Measurements from ENCODE around the gene ABCA6. TPM values are rescaled to one million over a fixed set of nuclear protein-coding genes. Genes with fewer than 3 reads are reported as not detected.
A peak's percentile ranks its signal among the peaks of the same experiment; 100 is the strongest.

The ABCA6 gene
- total and polyA plus RNA-seq, 2 of the 13 experiments (the other 11 are each of a cell fraction or from before 2014, with no cell fraction given) = 0.05 to 0.11 TPM

GRCh38 chr17:69143683-69144231 lies 2.1 kb upstream of the ABCA6 start:
- no peak overlapping the region for H3K4me3 ChIP-seq (replicated peaks in 1 of 3; ENCODE audit: insufficient read depth in 1 of 3, low read depth in 2 of 3, low read length in 3 of 3)
- H3K9ac ChIP-seq (ENCODE audit: insufficient read depth, low read depth, low read length) = no peak overlapping the region
- H3K79me2 ChIP-seq (ENCODE audit: insufficient read depth, low read length) = no peaks in the 10 kb centered on the region
- BruUV-seq (replicated peaks) = no TSS peak
- H4K20me1 ChIP-seq (ENCODE audit: insufficient read depth, low read length) = no peaks in the 10 kb centered on the region
- no peaks in the 10 kb centered on the region for H3K36me3 ChIP-seq (replicated peaks in 1 of 2; ENCODE audit: control insufficient read depth in 1 of 2, insufficient read depth in 2 of 2, low read length in 2 of 2)
- H3K9me3 ChIP-seq (ENCODE audit: low read length) = no peaks in the 10 kb centered on the region
- no peaks in the 10 kb centered on the region for H3K27me3 ChIP-seq (ENCODE audit: control insufficient read depth in 1 of 2, insufficient read depth in 2 of 2, low read length in 2 of 2)
- H2AFZ ChIP-seq (ENCODE audit: low read length) = no peak overlapping the region
- POLR2A ChIA-PET = no interaction called here
- in situ Hi-C loops (cut with HindIII; ENCODE audit: extremely low pct_ligation_motif_present, low pct_unique_long_range_greater_than_20kb) = no loop called here
- H3K4me1 ChIP-seq (ENCODE audit: insufficient read depth, low read length) = peaks cover 14% of the 10 kb centered on the region
- intact Hi-C loops (cut with micrococcal nuclease; ENCODE audit: unreplicated experiment) = no loop called here
- CTCF ChIA-PET (ENCODE audit: low intra/inter-chr PET ratio, low total read pairs) = no interaction called here
- FAIRE-seq (no peak), ATAC-seq (no peak), DNase-seq (ENCODE audit: low spot score) (no peak)
- H3K27ac ChIP-seq (ENCODE audit: extremely low read length, insufficient read depth, low read length) = no peak overlapping the region
- WGBS (ENCODE audit: low lambda C conversion rate) = 46% methylated on average over 3 of the region's 3 CpGs
- 0 out of 2 replicates have a peak overlapping the region, but pooled peaks have one; percentile 4 for H3K4me2 ChIP-seq (ENCODE audit: low read depth, low read length)
- TF ChIP-seq FOXJ3 (CRISPR knock-in tag; IDR thresholded peaks at IDR 0.05; ENCODE audit: borderline replicate concordance) (0 out of 2 replicates have a peak, but pooled peaks have one; percentile 19), JDP2 (CRISPR knock-in tag; IDR thresholded peaks at IDR 0.05; ENCODE audit: borderline replicate concordance) (no peak)

- H3K4me2 ChIP-seq (ENCODE audit: low read depth, low read length) = no peak overlapping the region
- H4K20me1 ChIP-seq (ENCODE audit: insufficient read depth, low read length) = no peaks in the 10 kb centered on the region
- WGBS (ENCODE audit: low lambda C conversion rate) = 94% methylated on average over 1 of the region's 1 CpG
- no peak for ATAC-seq
- no peak for FAIRE-seq
- BruUV-seq (replicated peaks) = no TSS peak
- no peaks in the 10 kb centered on the region for H3K79me2 ChIP-seq (ENCODE audit: insufficient read depth, low read length)
- H3K4me1 ChIP-seq (ENCODE audit: insufficient read depth, low read length) = peaks cover 14% of the 10 kb centered on the region
- no peak for TF ChIP-seq ZNF354B (CRISPR knock-in tag; IDR thresholded peaks at IDR 0.05)
- TF ChIP-seq ZNF251 (CRISPR knock-in tag; IDR thresholded peaks at IDR 0.05) = no peak
- ChIA-PET CTCF (ENCODE audit: low intra/inter-chr PET ratio, low total read pairs) (no interaction called here), POLR2A (no interaction called here)
- no peak overlapping the region for H3K27ac ChIP-seq (ENCODE audit: extremely low read length, insufficient read depth, low read length)
- H3K36me3 ChIP-seq (replicated peaks in 1 of 2; ENCODE audit: control insufficient read depth in 1 of 2, insufficient read depth in 2 of 2, low read length in 2 of 2) = no peaks in the 10 kb centered on the region
- in situ Hi-C loops (cut with HindIII; ENCODE audit: extremely low pct_ligation_motif_present, low pct_unique_long_range_greater_than_20kb) = no loop called here
- no peak overlapping the region for H3K9ac ChIP-seq (ENCODE audit: insufficient read depth, low read depth, low read length)
- no peaks in the 10 kb centered on the region for H3K9me3 ChIP-seq (ENCODE audit: low read length)
- no peak for DNase-seq (ENCODE audit: low spot score)
- intact Hi-C loops (cut with micrococcal nuclease; ENCODE audit: unreplicated experiment) = no loop called here
- H3K27me3 ChIP-seq (ENCODE audit: control insufficient read depth in 1 of 2, insufficient read depth in 2 of 2, low read length in 2 of 2) = no peaks in the 10 kb centered on the region
- H3K4me3 ChIP-seq (replicated peaks in 1 of 3; ENCODE audit: insufficient read depth in 1 of 3, low read depth in 2 of 3, low read length in 3 of 3) = no peak overlapping the region
- no peak overlapping the region for H2AFZ ChIP-seq (ENCODE audit: low read length)
Measured at GRCh38 chr17:69143151-69143550, 1.5 kb upstream of the ABCA6 start.

Measured in HepG2 (cell line).